Prostate gland (tissue), 2 donors: ENCODE results near the gene ST6GAL1. TPM values are rescaled to one million over a fixed set of nuclear protein-coding genes. Genes with fewer than 3 reads are reported as not detected.
A peak's percentile ranks its signal among the peaks of the same experiment; 100 is the strongest.

Experiments
- DNase-seq: peaks from one replicate; pipeline ENCODE4 v3.0.0-alpha.2; 2019; ENCODE audit warnings: low spot score
- H3K27ac ChIP-seq, 2 donors: fragments of 200-600 bp; sonication (generic); 2 replicates each; pipeline ENCODE4 v1.5.1; 2017 to 2019
- H3K27me3 ChIP-seq: fragments of 200-600 bp; sonication (generic); replicated peaks from 2 replicates; pipeline ENCODE4 v1.5.1; 2019; ENCODE audit not compliant: insufficient read depth
- H3K36me3 ChIP-seq, 2 donors: fragments of 200-600 bp; sonication (generic); 1 replicate in 1 of 2; 2 replicates in 1 of 2; pipeline versions ENCODE4 v1.5.1 to v1.8.1; 2017 to 2019
- H3K4me1 ChIP-seq: fragments of 200-600 bp; sonication (generic); replicated peaks from 2 replicates; pipeline ENCODE4 v1.5.1; 2019
- H3K4me3 ChIP-seq, 2 donors: fragments of 200-600 bp; sonication (generic); 2 replicates each; pipeline ENCODE4 v1.5.1; 2017 to 2019
- H3K9me3 ChIP-seq: fragments of 200-600 bp; sonication (generic); 2 replicates; pipeline ENCODE4 v1.5.1; 2017
- POLR2A ChIP-seq: fragments of 450-650 bp; IDR thresholded peaks from one replicate; pipeline ENCODE4 v1.6.1; 2016; ENCODE audit warnings: antibody characterized with exemption, mild to moderate bottlenecking
- POLR2AphosphoS5 ChIP-seq: sonication (generic); formaldehyde crosslinking; IDR thresholded peaks from one replicate; pipeline ENCODE4 v1.6.1; 2017; ENCODE audit warnings: antibody characterized with exemption
- WGBS: methylation state at CpG from one replicate; pipeline ENCODE4 v1.1.5; 2018; 5-methylcytosine and 5-hydroxymethylcytosine counted together
- intact Hi-C: fragments of 100-400 bp; cut with DNase I; formaldehyde crosslinking; loops from one replicate; pipeline ENCODE4 v1.14.2; 2022
- total RNA-seq, 2 donors: library from RNA; depleted of rRNA; stranded (reverse); fragments of >200 nt; gene quantifications; one replicate each; pipeline ENCODE4 v1.1.0, GENCODE V29; 2016
- TF ChIP-seq, protein P1 (sequence below), 4 experiments: fragments of 200-600 bp in 2 of 4; fragments of 450-650 bp in 2 of 4; sonication (generic) in 2 of 4; IDR thresholded peaks; 1 replicate in 3 of 4; 2 replicates in 1 of 4; pipeline ENCODE4 v1.5.1; 2016 to 2019; ENCODE audit warnings: antibody characterized with exemption in 4 of 4, mild to moderate bottlenecking in 2 of 4, moderate library complexity in 2 of 4

Gene ST6GAL1
- total RNA-seq, 2 donors from 2014 or later = 101 to 225 TPM

DNA sequence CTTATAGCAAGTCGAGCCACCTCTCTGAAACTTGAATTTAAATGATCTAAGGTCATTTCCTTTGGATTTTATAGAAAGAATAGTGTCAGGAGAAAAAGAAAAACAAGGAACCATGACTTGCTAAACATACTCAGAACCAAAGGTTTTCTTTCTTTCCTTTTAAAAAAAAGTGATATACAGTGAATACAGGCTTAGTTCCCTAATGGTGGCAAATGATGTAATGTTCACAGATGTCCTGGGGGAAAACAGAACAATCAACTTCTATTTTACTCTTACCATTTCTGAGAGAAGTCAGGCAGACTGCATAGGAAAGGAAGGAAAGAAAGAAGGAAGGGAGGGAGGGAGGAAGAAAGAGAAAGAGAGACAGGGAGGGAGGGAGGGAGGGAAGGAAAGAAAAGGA is 56.5 kb downstream of the ST6GAL1 start:
- H3K27ac ChIP-seq = peak overlapping the region in 1 of 2 donors; percentile 30
- TF ChIP-seq, protein P1, sequence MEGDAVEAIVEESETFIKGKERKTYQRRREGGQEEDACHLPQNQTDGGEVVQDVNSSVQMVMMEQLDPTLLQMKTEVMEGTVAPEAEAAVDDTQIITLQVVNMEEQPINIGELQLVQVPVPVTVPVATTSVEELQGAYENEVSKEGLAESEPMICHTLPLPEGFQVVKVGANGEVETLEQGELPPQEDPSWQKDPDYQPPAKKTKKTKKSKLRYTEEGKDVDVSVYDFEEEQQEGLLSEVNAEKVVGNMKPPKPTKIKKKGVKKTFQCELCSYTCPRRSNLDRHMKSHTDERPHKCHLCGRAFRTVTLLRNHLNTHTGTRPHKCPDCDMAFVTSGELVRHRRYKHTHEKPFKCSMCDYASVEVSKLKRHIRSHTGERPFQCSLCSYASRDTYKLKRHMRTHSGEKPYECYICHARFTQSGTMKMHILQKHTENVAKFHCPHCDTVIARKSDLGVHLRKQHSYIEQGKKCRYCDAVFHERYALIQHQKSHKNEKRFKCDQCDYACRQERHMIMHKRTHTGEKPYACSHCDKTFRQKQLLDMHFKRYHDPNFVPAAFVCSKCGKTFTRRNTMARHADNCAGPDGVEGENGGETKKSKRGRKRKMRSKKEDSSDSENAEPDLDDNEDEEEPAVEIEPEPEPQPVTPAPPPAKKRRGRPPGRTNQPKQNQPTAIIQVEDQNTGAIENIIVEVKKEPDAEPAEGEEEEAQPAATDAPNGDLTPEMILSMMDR (IDR thresholded peaks at IDR 0.05) = no peak
- TF ChIP-seq POLR2AphosphoS5 = no peak
- TF ChIP-seq POLR2A = no peak
- peaks cover 18% of the 10 kb centered on the region for H3K4me1 ChIP-seq
- no peak for DNase-seq
- no peaks in the 10 kb centered on the region for H3K27me3 ChIP-seq
- H3K36me3 ChIP-seq = no peaks in the 10 kb centered on the region
- WGBS = 86% methylated on average over 1 of the region's 1 CpG
- no peaks in the 10 kb centered on the region for H3K9me3 ChIP-seq
- intact Hi-C loops = no loop called here
- H3K4me3 ChIP-seq = no peak overlapping the region

DNA sequence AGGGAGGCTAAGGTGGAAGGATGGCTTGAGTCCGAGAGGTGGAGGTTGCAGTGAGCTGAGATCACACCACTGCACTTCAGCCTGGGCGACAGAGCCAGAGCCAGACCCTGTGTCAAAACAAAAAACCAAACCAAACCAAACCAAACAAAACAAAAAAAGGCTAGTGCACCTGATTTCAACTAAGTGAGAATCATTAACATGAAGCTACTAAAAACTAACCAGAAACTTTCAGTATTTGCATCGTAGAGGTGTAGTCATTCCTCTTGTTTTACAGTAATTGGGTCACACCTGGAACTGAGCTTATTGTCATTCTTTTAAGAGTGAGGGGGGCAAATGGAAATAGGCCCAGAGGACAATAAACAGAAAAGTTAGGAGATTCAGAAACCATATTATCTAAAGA is 58.5 kb downstream of the ST6GAL1 start:
- no peak for TF ChIP-seq POLR2AphosphoS5
- no peak for TF ChIP-seq POLR2A
- TF ChIP-seq, protein P1 (IDR thresholded peaks at IDR 0.05) = no peak
- no peak overlapping the region for H3K4me3 ChIP-seq

DNA sequence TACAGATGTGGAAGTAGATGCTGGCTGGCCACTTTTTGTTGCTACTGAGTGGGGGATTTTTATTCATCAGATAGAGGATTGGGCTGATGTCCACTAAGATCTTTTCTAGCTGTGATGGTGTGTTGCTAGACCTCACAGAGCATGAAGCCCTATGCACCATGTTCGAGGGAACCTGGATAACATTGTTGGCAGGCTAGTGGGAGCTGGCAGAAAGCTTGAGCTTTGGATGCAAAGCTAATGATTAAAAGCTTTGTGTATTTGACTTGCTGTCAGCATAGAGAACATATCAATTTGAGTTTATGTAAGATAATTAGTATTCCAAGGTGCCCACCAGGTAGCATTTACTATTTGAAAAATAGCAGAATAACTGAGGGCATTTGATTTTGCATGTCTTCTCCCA is 59.1 kb downstream of the ST6GAL1 start:
- H3K27ac ChIP-seq = peak overlapping the region; percentile 52 to 75
- H3K4me1 ChIP-seq = peaks cover 8% of the 10 kb centered on the region
- H3K27me3 ChIP-seq = no peaks in the 10 kb centered on the region
- no peaks in the 10 kb centered on the region for H3K36me3 ChIP-seq
- no peak for DNase-seq
- no peak overlapping the region for H3K4me3 ChIP-seq
- TF ChIP-seq POLR2A (no peak), POLR2AphosphoS5 (no peak)
- TF ChIP-seq, protein P1 (IDR thresholded peaks at IDR 0.05) = no peak
- no peaks in the 10 kb centered on the region for H3K9me3 ChIP-seq
- intact Hi-C loops = no loop called here
- 56% methylated on average over 1 of the region's 1 CpG for WGBS

More for the DNA sequence above, 58.5 kb downstream of the ST6GAL1 start:
- Histone ChIP-seq H3K9me3 (no peaks in the 10 kb centered on the region), H3K36me3 (no peaks in the 10 kb centered on the region), H3K27me3 (no peaks in the 10 kb centered on the region), H3K4me1 (peaks cover 12% of the 10 kb centered on the region), H3K27ac (peak overlapping the region in 1 of 2 donors; percentile 75)
- intact Hi-C loops = no loop called here
- DNase-seq = no peak
- 86% methylated on average over 3 of the region's 3 CpGs for WGBS

DNA sequence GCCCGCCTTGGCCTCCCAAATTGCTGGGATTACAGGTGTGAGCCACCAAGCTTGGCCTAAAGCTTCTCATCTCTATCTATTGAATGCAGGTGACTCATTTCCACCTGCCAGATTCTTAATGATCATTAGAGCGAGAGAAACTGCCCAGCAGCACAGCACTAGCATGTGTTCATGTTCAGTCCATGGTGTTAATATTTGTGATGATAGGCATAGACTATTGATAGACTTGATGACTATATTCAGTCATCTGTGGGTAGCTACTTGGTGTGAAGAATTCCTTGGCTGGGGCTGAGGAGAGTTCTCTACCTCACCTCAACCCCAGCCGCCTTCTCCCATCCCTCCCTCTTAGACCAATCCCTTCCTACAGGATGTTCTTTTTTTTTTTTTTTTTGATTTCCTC is 60.0 kb downstream of the ST6GAL1 start:
- intact Hi-C loops = no loop called here
- H3K4me3 ChIP-seq = no peak overlapping the region
- peaks cover 8% of the 10 kb centered on the region for H3K4me1 ChIP-seq
- TF ChIP-seq, protein P1 (IDR thresholded peaks at IDR 0.05) = no peak
- no peak for TF ChIP-seq POLR2A
- TF ChIP-seq POLR2AphosphoS5 = no peak
- no peaks in the 10 kb centered on the region for H3K9me3 ChIP-seq
- peak overlapping the region; percentile 52 to 75 for H3K27ac ChIP-seq
- DNase-seq = no peak
- 95% methylated on average over 3 of the region's 3 CpGs for WGBS
- no peaks in the 10 kb centered on the region for H3K27me3 ChIP-seq
- no peaks in the 10 kb centered on the region for H3K36me3 ChIP-seq

GRCh38 chr3:186990878-186991308 is 60.6 kb downstream of the ST6GAL1 start:
- intact Hi-C loops = no loop called here
- no peaks in the 10 kb centered on the region for H3K36me3 ChIP-seq
- no peaks in the 10 kb centered on the region for H3K9me3 ChIP-seq
- DNase-seq = peak; percentile 49
- no peaks in the 10 kb centered on the region for H3K27me3 ChIP-seq
- H3K27ac ChIP-seq = peak overlapping the region; percentile 52 to 75
- TF ChIP-seq POLR2A = no peak
- TF ChIP-seq, protein P1 (IDR thresholded peaks at IDR 0.05) = no peak
- peak; percentile 48 for TF ChIP-seq POLR2AphosphoS5
- H3K4me1 ChIP-seq = peaks cover 8% of the 10 kb centered on the region
- no peak overlapping the region for H3K4me3 ChIP-seq
- 77% methylated on average over 5 of the region's 5 CpGs for WGBS
